Muscle of leg (tissue), 11 donors: ENCODE results near the gene SELENOW. TPM values are rescaled to one million over a fixed set of nuclear protein-coding genes. Genes with fewer than 3 reads are reported as not detected.
A peak's percentile ranks its signal among the peaks of the same experiment; 100 is the strongest.
"Not testable (repeated sequence)": the region's sequence is repeated elsewhere in the genome, so short reads cannot be mapped to it uniquely, and the experiment has no call there.

ENCODE experiments used
- DNase-seq: peaks from one replicate; pipeline ENCODE4 v3.0.0; 2013
- H3K27ac ChIP-seq: one replicate; pipeline ENCODE4 v1.5.1; 2013; ENCODE audit warnings: mild to moderate bottlenecking, low read length, control low read depth
- H3K27me3 ChIP-seq: one replicate; pipeline ENCODE4 v1.6.1; 2013; ENCODE audit warnings: low read length; ENCODE audit not compliant: control insufficient read depth, insufficient read depth
- H3K36me3 ChIP-seq: one replicate; pipeline ENCODE4 v1.6.1; 2013; ENCODE audit warnings: low read length; ENCODE audit not compliant: control insufficient read depth, insufficient read depth
- H3K4me1 ChIP-seq: one replicate; pipeline ENCODE4 v1.6.1; 2013; ENCODE audit warnings: low read length; ENCODE audit not compliant: control insufficient read depth, insufficient read depth
- H3K4me3 ChIP-seq: one replicate; pipeline ENCODE4 v1.5.1; 2013; ENCODE audit warnings: low read length, control low read depth
- H3K9me3 ChIP-seq: replicated peaks from 2 replicates; pipeline ENCODE4 v1.6.1; 2013; ENCODE audit warnings: low read depth, low read length; ENCODE audit not compliant: control insufficient read depth
- WGBS: methylation state at CpG from one replicate; pipeline ENCODE4 v1.1.5; 2013; ENCODE audit warnings: missing lambda C conversion rate; ENCODE audit not compliant: insufficient coverage; 5-methylcytosine and 5-hydroxymethylcytosine counted together
- polyA plus RNA-seq, 8 donors: library from polyadenylated mRNA; unstranded; fragments of 120-200 nt; gene quantifications; one replicate each; pipeline versions ENCODE4 v1.2.1 to v1.2.3, GENCODE V29; 2013; ENCODE audit warnings: inconsistent platforms in 1 of 8, low replicate concordance in 1 of 8; ENCODE audit not compliant: insufficient read length in 8 of 8, insufficient read depth in 1 of 8
- total RNA-seq: library from RNA; stranded (reverse); fragments of 120-200 nt; gene quantifications from one replicate; pipeline ENCODE4 v1.2.4, GENCODE V29; 2013

The SELENOW gene
- total and polyA plus RNA-seq, 9 donors: 688 to 1,360 (median 886) TPM

GRCh38 chr19:47777245-47778048 is 1.1 kb upstream of the SELENOW start:
- peaks cover 21% of the 10 kb centered on the region for H3K36me3 ChIP-seq
- H3K27ac ChIP-seq: peak overlapping the region; percentile 95
- H3K27me3 ChIP-seq, DNase-seq, H3K9me3 ChIP-seq: not testable (repeated sequence)
- 77% methylated on average over 2 of the region's 23 CpGs for WGBS
- peak overlapping the region; percentile 98 for H3K4me3 ChIP-seq
- peaks cover 31% of the 10 kb centered on the region for H3K4me1 ChIP-seq

DNA sequence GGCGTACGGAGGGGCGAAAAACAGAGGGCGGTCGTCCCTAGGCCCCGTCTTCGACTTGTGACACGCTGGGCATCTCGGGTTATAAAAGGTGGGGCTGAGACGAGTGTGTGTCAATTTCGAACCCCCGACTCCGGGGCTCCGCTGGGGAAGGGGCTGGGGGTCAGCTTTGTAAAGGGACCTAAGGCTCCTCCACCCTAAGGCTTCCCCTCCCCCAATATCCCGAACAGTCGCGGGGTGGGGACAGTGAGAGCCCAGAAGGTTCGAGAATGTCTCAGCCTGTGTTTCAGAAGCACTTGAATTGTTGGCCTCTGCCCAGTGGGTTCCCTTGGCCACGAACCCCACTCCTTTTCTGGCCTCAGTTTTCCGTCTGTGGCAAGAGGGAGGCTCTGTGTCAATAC is 450 bp downstream of the SELENOW start:
- Histone ChIP-seq H3K36me3 (peaks cover 33% of the 10 kb centered on the region), H3K4me3 (peak overlapping the region; percentile 98), H3K9me3 (no peaks in the 10 kb centered on the region), H3K4me1 (peaks cover 34% of the 10 kb centered on the region), H3K27me3 (no peaks in the 10 kb centered on the region), H3K27ac (peak overlapping the region; percentile 95)
- WGBS: 0% methylated on average over 7 of the region's 20 CpGs
- DNase-seq: peak; percentile 57

- Histone ChIP-seq H3K36me3 (peaks cover 40% of the 10 kb centered on the region), H3K27me3 (no peaks in the 10 kb centered on the region), H3K27ac (peak overlapping the region; percentile 95), H3K4me3 (peak overlapping the region; percentile 98), H3K9me3 (no peaks in the 10 kb centered on the region), H3K4me1 (peaks cover 41% of the 10 kb centered on the region)
- WGBS: 58% methylated on average over 22 of the region's 24 CpGs
- peak; percentile 73 for DNase-seq
Observed at GRCh38 chr19:47779524-47780214, 1.2 kb downstream of the SELENOW start.

DNA sequence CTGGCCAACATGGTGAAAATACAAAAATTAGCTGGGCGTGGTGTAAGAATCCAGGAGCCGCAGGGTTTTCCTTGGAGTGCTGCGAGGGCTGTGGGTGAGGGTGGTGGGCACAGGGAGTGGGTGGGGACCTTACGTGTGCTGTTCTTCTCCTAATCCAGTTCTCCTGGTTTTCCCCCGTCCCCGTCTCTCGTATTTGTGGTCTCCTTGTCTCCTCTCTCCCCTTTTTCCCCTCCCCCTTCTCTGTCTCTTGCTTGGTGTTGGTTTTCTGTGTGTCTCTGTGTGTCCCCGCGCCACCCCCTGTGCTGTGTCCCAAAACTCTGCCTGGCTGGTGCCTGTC is 1.7 kb downstream of the SELENOW start:
- Histone ChIP-seq H3K27me3 (no peaks in the 10 kb centered on the region), H3K36me3 (peaks cover 44% of the 10 kb centered on the region), H3K4me3 (peak overlapping the region; percentile 98), H3K27ac (peak overlapping the region; percentile 95), H3K4me1 (peaks cover 41% of the 10 kb centered on the region), H3K9me3 (no peaks in the 10 kb centered on the region)
- WGBS: 83% methylated on average over 3 of the region's 9 CpGs
- no peak for DNase-seq

- Histone ChIP-seq H3K36me3 (peaks cover 51% of the 10 kb centered on the region), H3K4me3 (no peak overlapping the region), H3K27me3 (no peaks in the 10 kb centered on the region), H3K4me1 (peaks cover 47% of the 10 kb centered on the region), H3K9me3 (no peaks in the 10 kb centered on the region), H3K27ac (peak overlapping the region; percentile 44)
- 66% methylated on average over 8 of the region's 9 CpGs for whole genome bisulfite sequencing
- peak; percentile 50 for DNase-seq
Observed at GRCh38 chr19:47781590-47782262, 3.2 kb downstream of the SELENOW start.

DNA sequence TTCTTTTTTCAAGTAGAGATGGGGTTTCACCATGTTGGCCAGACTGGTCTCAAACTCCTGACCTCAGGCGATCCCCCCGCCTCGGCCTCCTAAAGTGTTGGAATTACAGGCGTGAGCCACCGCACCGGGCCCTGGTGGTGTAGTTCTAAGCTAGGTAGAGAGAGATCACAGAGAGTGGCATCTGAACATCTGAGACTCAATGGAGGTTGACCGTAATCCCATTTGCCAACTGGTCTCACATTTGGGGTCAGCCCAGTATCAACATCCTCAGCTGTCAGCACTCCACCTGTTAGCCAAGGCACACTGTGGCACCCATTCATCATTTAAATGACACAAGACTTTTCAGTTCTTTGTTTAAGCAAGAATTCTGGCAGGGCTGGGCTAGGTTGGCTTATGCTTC is 8.1 kb downstream of the SELENOW start:
- H3K4me1 ChIP-seq: peaks cover 39% of the 10 kb centered on the region
- peaks cover 38% of the 10 kb centered on the region for H3K36me3 ChIP-seq
- no peaks in the 10 kb centered on the region for H3K27me3 ChIP-seq
- H3K4me3 ChIP-seq: no peak overlapping the region
- no peaks in the 10 kb centered on the region for H3K9me3 ChIP-seq
- WGBS: 100% methylated on average over 1 of the region's 7 CpGs
- peak; percentile 80 for DNase-seq
- H3K27ac ChIP-seq: peak overlapping the region; percentile 77

GRCh38 chr19:47787307-47787706 is 8.8 kb downstream of the SELENOW start:
- WGBS: 75% methylated on average over 4 of the region's 10 CpGs
- H3K4me1 ChIP-seq: peaks cover 34% of the 10 kb centered on the region
- peak; percentile 34 for DNase-seq
- not testable (repeated sequence) for H3K4me3 ChIP-seq, H3K9me3 ChIP-seq, H3K27me3 ChIP-seq
- H3K27ac ChIP-seq: peak overlapping the region; percentile 77
- H3K36me3 ChIP-seq: peaks cover 31% of the 10 kb centered on the region

DNA sequence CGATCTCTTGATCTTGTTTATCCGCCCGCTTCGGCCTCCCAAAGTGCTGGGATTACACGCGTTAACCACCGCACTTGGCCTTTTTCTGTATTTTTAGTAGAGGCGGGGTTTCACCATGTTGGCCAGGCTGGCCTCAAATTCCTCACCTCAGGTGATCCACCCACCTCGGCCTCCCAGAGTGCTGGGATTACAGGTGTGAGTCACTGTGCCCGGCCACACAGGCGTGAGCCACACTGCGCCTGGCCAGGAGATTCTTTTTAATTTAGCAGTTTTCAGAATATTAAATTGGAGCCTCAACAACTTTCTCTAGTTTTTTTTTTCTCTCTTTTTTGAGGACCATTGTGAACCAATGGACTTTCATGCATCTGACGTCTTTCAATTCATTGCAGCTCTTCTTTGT is 11.3 kb downstream of the SELENOW start:
- not testable (repeated sequence) for H3K9me3 ChIP-seq, H3K27me3 ChIP-seq, DNase-seq, H3K4me3 ChIP-seq, H3K27ac ChIP-seq
- H3K4me1 ChIP-seq: peaks cover 23% of the 10 kb centered on the region
- WGBS: 100% methylated on average over 1 of the region's 13 CpGs
- peaks cover 11% of the 10 kb centered on the region for H3K36me3 ChIP-seq

- Histone ChIP-seq H3K4me3 (no peak overlapping the region), H3K36me3 (peaks cover 5% of the 10 kb centered on the region), H3K9me3 (peaks cover 3% of the 10 kb centered on the region), H3K27ac (no peak overlapping the region), H3K27me3 (no peaks in the 10 kb centered on the region), H3K4me1 (peaks cover 23% of the 10 kb centered on the region)
- peak; percentile 66 for DNase-seq
- WGBS: 3% methylated on average over 4 of the region's 10 CpGs
Observed at GRCh38 chr19:47790398-47790814, 11.9 kb downstream of the SELENOW start.

- H3K27me3 ChIP-seq: no peaks in the 10 kb centered on the region
- no peak overlapping the region for H3K4me3 ChIP-seq
- no peak overlapping the region for H3K27ac ChIP-seq
- H3K36me3 ChIP-seq: no peaks in the 10 kb centered on the region
- no peak for DNase-seq
- peaks cover 9% of the 10 kb centered on the region for H3K4me1 ChIP-seq
- peaks cover 3% of the 10 kb centered on the region for H3K9me3 ChIP-seq
- WGBS: no CpG with 5 or more reads among the region's 1 CpG
Observed at GRCh38 chr19:47792616-47793015, 14.1 kb downstream of the SELENOW start.
